OCI-LY1 (cell line): ENCODE data around the gene DNAH11.

Experiments used
- H2AFZ ChIP-seq: fragments of 200-600 bp; sonication (generic), shearing (Covaris generic); 2 replicates; pipeline ENCODE4 v1.6.0; 2014; ENCODE audit warnings: antibody characterized with exemption, mild to moderate bottlenecking, low read length
- H3F3A ChIP-seq: fragments of 200-600 bp; sonication (generic), shearing (Covaris generic); 2 replicates; pipeline ENCODE4 v1.6.0; 2014; ENCODE audit warnings: mild to moderate bottlenecking, antibody characterized with exemption, low read length, moderate library complexity; ENCODE audit not compliant: insufficient read depth
- H3K27ac ChIP-seq: fragments of 200-600 bp; sonication (generic); 2 replicates; pipeline ENCODE4 v1.5.1; 2014; ENCODE audit warnings: low read length, mixed run types, mild to moderate bottlenecking, low read depth; ENCODE audit not compliant: poor library complexity, severe bottlenecking
- H3K27me3 ChIP-seq: fragments of 200-600 bp; sonication (generic); 2 replicates; pipeline ENCODE4 v1.6.0; 2014; ENCODE audit warnings: antibody characterized with exemption, mild to moderate bottlenecking, low read length, moderate library complexity; ENCODE audit not compliant: insufficient read depth
- H3K36me3 ChIP-seq: fragments of 200-600 bp; sonication (generic); 2 replicates; pipeline ENCODE4 v1.6.1; 2014; ENCODE audit warnings: mild to moderate bottlenecking, antibody characterized with exemption, low read length, moderate library complexity, mixed read lengths; ENCODE audit not compliant: insufficient read depth
- H3K4me1 ChIP-seq: fragments of 200-600 bp; sonication (generic); 2 replicates; pipeline ENCODE4 v1.5.1; 2014; ENCODE audit warnings: mild to moderate bottlenecking, low read length, moderate library complexity; ENCODE audit not compliant: insufficient read depth, severe bottlenecking
- H3K4me2 ChIP-seq: fragments of 200-600 bp; sonication (generic), shearing (Covaris generic); 2 replicates; pipeline ENCODE4 v1.6.1; 2014; ENCODE audit warnings: low read length
- H3K4me3 ChIP-seq: fragments of 200-600 bp; sonication (generic); 2 replicates; pipeline ENCODE4 v1.5.1; 2014; ENCODE audit warnings: low read length, low read depth, mild to moderate bottlenecking, mixed read lengths; ENCODE audit not compliant: poor library complexity, severe bottlenecking
- H3K79me2 ChIP-seq: fragments of 200-600 bp; shearing (Covaris generic); 2 replicates; pipeline ENCODE4 v1.6.1; 2016; ENCODE audit warnings: mixed run types, low read length, mixed read lengths; ENCODE audit not compliant: insufficient read depth
- H3K9ac ChIP-seq: fragments of 200-600 bp; sonication (generic), shearing (Covaris generic); 2 replicates; pipeline ENCODE4 v1.6.1; 2014; ENCODE audit warnings: mild to moderate bottlenecking, low read length, mixed read lengths
- H3K9me2 ChIP-seq: fragments of 200-600 bp; sonication (generic), shearing (Covaris generic); 2 replicates; pipeline ENCODE4 v1.6.1; 2014; ENCODE audit warnings: low read depth, mild to moderate bottlenecking, low read length, mixed read lengths
- H3K9me3 ChIP-seq: fragments of 200-600 bp; shearing (Covaris generic); 2 replicates; pipeline ENCODE4 v1.6.1; 2014; ENCODE audit warnings: low read length, mixed read lengths
- H4K20me1 ChIP-seq: fragments of 200-600 bp; sonication (generic), shearing (Covaris generic); 2 replicates; pipeline ENCODE4 v1.6.0; 2016; ENCODE audit warnings: mild to moderate bottlenecking, low read length; ENCODE audit not compliant: insufficient read depth
- EZH2 ChIP-seq: fragments of 200-600 bp; sonication (generic), shearing (Covaris generic); IDR thresholded peaks from 2 replicates; pipeline ENCODE4 v1.8.0; 2017; ENCODE audit warnings: borderline replicate concordance, mixed run types, mild to moderate bottlenecking, antibody characterized with exemption, low read length, moderate library complexity, mixed read lengths
- TF ChIP-seq, protein P1 (sequence below): fragments of 200-600 bp; sonication (generic), shearing (Covaris generic); IDR thresholded peaks from 2 replicates; pipeline ENCODE4 v1.5.1; 2017; ENCODE audit warnings: mild to moderate bottlenecking, antibody characterized with exemption, low read length, moderate library complexity, mixed read lengths

Gene DNAH11

GRCh38 chr7:21773326-21773725 lies 230.5 kb downstream of the DNAH11 start:
- Histone ChIP-seq H3K27ac (no peak overlapping the region), H3K4me1 (no peaks in the 10 kb centered on the region), H2AFZ (no peak overlapping the region), H3K9me2 (no peaks in the 10 kb centered on the region), H3K27me3 (no peaks in the 10 kb centered on the region), H3K4me3 (no peak overlapping the region), H3F3A (no peaks in the 10 kb centered on the region), H4K20me1 (no peaks in the 10 kb centered on the region), H3K79me2 (no peaks in the 10 kb centered on the region), H3K36me3 (no peaks in the 10 kb centered on the region), H3K4me2 (no peak overlapping the region), H3K9me3 (no peaks in the 10 kb centered on the region), H3K9ac (no peak overlapping the region)
- TF ChIP-seq, protein P1, sequence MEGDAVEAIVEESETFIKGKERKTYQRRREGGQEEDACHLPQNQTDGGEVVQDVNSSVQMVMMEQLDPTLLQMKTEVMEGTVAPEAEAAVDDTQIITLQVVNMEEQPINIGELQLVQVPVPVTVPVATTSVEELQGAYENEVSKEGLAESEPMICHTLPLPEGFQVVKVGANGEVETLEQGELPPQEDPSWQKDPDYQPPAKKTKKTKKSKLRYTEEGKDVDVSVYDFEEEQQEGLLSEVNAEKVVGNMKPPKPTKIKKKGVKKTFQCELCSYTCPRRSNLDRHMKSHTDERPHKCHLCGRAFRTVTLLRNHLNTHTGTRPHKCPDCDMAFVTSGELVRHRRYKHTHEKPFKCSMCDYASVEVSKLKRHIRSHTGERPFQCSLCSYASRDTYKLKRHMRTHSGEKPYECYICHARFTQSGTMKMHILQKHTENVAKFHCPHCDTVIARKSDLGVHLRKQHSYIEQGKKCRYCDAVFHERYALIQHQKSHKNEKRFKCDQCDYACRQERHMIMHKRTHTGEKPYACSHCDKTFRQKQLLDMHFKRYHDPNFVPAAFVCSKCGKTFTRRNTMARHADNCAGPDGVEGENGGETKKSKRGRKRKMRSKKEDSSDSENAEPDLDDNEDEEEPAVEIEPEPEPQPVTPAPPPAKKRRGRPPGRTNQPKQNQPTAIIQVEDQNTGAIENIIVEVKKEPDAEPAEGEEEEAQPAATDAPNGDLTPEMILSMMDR, result no peak
- no peak for TF ChIP-seq EZH2

DNA sequence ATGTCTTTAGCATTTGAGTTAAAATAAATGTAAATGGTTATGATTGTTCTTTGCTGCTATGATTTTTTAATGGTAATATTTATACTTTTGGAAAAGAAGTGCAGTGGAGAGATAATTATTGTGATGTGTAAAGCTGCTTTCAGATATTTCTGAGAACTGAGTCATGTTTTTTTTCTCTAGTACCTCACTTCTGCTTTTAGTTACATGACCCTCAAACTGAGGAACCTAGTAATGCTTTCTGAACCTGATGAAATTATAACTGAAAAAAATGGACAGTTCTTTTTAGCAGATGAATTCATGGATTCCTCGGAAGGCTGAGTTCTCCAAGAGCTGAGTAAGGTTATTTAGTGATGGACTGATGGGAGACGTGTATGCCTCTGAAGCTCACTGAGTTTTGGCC lies 235.1 kb downstream of the DNAH11 start:
- TF ChIP-seq, protein P1, result no peak
- no peak for TF ChIP-seq EZH2
- Histone ChIP-seq H3K27ac (no peak overlapping the region), H3K27me3 (no peaks in the 10 kb centered on the region), H2AFZ (no peak overlapping the region), H3F3A (no peaks in the 10 kb centered on the region), H3K36me3 (no peaks in the 10 kb centered on the region), H3K4me3 (no peak overlapping the region), H3K9ac (no peak overlapping the region), H3K4me1 (no peaks in the 10 kb centered on the region), H3K9me3 (no peaks in the 10 kb centered on the region), H3K9me2 (no peaks in the 10 kb centered on the region), H3K4me2 (no peak overlapping the region), H4K20me1 (no peaks in the 10 kb centered on the region), H3K79me2 (no peaks in the 10 kb centered on the region)

GRCh38 chr7:21778953-21779352 lies 236.1 kb downstream of the DNAH11 start:
- no peak overlapping the region for H2AFZ ChIP-seq
- no peak overlapping the region for H3K4me3 ChIP-seq
- H3K36me3 ChIP-seq, result no peaks in the 10 kb centered on the region
- H3K9ac ChIP-seq, result no peak overlapping the region
- H3K9me3 ChIP-seq, result no peaks in the 10 kb centered on the region
- TF ChIP-seq, protein P1, result no peak
- no peak for TF ChIP-seq EZH2
- no peak overlapping the region for H3K4me2 ChIP-seq
- no peaks in the 10 kb centered on the region for H3K9me2 ChIP-seq
- no peaks in the 10 kb centered on the region for H3F3A ChIP-seq
- no peaks in the 10 kb centered on the region for H3K27me3 ChIP-seq
- no peaks in the 10 kb centered on the region for H3K79me2 ChIP-seq
- no peaks in the 10 kb centered on the region for H4K20me1 ChIP-seq
- H3K27ac ChIP-seq, result no peak overlapping the region
- no peaks in the 10 kb centered on the region for H3K4me1 ChIP-seq
